Stimulated activated CD8-positive, alpha-beta memory T cell treated with anti-CD3 and anti-CD28 coated beads, Interleukin-15, amount 100 ng/mL, for 48 hours (primary cell): Measurements from ENCODE around the gene SCYL2.
"Not testable (repeated sequence)": the region's sequence is repeated elsewhere in the genome, so short reads cannot be mapped to it uniquely, and the experiment has no call there.

ENCODE experiments used
- DNase-seq, 2 donors: peaks; one replicate each; pipeline ENCODE4 v3.0.0-alpha.2; 2020; ENCODE audit warnings: low read depth in 2 of 2

Gene SCYL2

GRCh38 chr12:100329800-100330199, 62.8 kb downstream of the SCYL2 start:
- no peak for DNase-seq

DNA sequence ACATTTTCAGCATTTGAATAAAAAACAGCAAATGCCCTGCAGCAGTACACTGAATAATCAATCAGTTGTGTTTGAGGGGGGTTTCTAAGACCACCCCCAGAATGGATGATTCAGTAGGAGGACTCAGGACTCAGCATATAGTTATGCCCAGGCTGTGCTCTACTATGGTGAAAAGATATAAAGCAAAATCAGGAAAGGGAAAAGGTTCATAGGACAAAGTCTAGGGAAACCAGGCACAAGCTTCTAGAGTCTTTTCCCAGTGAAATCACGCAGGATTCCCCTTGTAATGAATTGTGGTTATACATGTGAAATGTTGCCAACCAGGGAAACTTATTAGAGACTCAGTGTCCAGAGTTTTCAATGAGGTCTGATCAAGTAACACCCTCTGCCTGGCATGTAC, 64.9 kb downstream of the SCYL2 start:
- no peak for DNase-seq

GRCh38 chr12:100332852-100333251, 65.9 kb downstream of the SCYL2 start:
- no peak for DNase-seq

DNA sequence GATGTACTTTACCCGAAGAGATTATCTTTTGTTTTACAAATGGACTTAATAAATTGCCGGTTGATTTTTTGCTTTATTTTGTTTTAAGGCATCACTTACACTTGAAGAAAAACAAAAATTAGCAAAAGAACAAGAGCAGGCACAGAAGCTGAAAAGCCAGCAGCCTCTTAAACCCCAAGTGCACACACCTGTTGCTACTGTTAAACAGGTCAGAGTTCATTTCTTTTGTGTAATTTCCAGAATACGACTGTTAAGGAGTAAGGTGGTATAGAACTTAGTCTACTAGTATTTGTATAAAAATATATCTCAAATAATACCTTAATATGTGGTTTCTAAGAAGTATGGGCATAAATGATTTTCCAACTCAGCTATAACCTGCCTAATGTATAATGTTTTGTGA, 70.3 kb downstream of the SCYL2 start:
- DNase-seq: no peak

DNA sequence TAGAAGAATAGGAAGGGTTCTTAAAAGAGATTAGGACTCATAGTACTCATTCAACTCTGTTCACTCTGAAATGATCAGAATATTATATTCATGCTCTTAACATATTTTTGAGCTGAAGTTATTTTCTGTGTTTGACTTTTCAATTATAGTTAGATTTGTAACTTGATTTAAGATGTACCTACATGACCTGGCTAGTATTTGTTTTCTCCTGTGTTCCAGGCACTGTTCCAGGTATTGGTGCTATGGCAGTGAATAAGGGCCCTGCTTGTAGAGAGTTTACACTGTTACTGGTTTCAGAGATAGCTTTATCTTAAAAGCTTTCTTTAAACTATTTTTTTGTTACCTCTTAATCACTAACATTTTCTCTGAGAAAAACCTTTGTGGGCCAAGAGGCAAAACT, 70.8 kb downstream of the SCYL2 start:
- no peak for DNase-seq

DNA sequence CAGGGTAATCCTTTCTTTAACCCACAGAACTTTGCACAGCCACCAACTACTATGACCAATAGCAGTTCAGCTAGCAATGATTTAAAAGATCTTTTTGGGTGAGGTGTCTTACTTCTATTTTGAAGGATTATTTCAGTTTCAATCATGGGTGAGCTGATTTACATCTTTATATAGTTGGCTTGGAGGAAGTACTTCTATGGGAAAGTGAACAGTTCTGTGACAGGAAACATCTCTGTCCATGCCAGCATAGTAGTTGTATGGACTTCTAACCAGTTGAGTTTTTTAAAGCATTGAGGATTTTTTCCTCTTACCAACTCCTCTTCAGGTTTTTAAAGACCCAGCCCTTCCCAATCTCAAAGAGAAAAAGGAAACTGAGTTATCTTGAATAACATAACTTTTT, 72.1 kb downstream of the SCYL2 start:
- no peak for DNase-seq

GRCh38 chr12:100342897-100343296, 75.9 kb downstream of the SCYL2 start:
- not testable (repeated sequence) for DNase-seq

GRCh38 chr12:100344351-100344750, 77.4 kb downstream of the SCYL2 start:
- DNase-seq: not testable (repeated sequence)

DNA sequence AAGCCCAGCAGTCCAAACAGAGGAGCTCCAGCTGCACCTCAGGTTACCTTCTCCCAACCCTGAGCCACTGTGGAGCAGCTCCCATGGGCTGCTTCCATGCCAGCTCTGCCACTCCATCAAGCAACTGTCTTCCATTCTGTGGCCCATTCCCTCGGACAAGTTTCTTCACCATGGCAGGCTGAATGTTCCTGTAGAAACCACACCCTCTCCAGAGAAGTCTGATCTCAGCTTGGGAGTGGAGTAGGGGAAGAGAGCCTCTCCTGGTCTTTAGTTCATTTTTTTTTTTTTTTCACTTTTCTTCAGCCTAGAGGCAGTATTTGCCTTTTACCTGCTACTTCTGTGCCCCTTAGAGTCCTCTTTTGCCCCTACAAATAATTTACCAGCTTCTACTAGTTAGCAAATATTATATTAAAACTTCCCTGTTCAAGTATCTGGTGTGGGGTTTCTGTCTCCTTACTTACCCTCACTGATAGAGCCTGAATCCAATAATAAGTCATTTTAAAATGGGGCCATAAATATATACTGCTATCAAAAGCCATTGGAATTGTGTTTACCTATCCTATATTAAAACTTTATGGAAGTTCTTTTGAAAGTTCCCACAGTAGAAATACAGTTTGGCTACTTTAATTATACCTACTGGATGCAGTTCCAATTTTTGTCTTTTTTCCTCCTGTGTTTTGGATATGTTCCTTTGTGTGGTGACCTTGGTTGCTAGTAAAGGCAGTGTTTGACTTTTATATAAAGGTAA, 78.2 kb downstream of the SCYL2 start:
- no peak for DNase-seq

DNA sequence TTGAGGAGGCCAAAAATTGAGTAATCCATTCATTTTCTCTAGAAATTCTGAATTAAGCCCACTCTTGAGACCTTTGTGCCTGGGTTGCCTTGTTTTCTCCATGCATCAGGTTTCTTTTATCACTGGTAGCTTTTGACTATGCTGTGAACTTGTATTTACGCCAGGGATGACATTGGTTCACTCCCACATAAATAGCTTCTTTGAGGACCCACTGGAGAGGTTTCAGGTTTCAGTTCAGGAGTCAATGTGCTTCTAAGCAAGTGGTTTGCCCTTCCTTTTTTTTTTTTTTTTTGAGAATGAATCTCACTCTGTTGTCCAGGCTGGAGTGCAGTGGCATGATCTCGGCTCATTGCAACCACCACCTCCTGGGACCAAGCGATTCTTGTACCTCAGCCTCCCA, 79.7 kb downstream of the SCYL2 start:
- no peak for DNase-seq

GRCh38 chr12:100348657-100349454, 81.9 kb downstream of the SCYL2 start:
- DNase-seq: no peak

DNA sequence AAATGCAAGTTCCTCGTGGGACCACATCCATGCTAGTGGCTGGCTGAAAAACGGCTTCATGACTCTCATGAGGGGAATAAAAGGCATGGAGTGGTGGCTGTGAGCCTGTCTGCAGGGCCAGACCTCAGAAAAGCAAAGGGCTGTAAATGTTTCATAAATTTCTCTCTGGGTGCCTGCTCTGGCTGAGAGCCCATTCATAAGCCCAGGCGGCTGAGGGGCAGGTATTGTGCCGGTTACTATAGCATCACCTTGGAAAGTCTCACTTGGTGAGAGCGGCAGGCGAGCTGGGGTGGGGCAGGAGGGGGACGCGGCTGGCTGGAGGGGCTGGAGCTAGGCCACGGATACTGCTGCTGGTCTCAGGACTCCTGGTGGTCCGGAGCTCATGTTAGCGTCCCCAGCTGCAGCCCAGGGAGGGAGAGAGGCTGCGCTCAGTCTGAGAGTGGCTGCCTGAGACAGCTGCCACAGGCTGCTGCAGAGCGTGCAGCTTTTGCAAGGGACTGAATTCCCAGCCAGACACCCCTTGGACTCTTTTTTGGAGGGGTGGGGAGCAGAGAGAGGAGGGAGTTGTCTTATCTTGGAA, 89.8 kb downstream of the SCYL2 start, which contains the start of gene SLC17A8:
TSS of gene SLC17A8 (plus strand) at position 431 of the 580 bp plus-strand sequence. CDS start 318 bp downstream, outside the sequence.
- no peak for DNase-seq

GRCh38 chr12:100359248-100359647, 92.3 kb downstream of the SCYL2 start:
- DNase-seq: no peak

GRCh38 chr12:100359822-100360221, 92.8 kb downstream of the SCYL2 start:
- DNase-seq: no peak

GRCh38 chr12:100360450-100360849, 93.5 kb downstream of the SCYL2 start:
- no peak for DNase-seq

- no peak for DNase-seq
These were observed 97.3 kb downstream of the SCYL2 start for GRCh38 chr12:100364324-100364723.

- DNase-seq: no peak
These were observed 98.4 kb downstream of the SCYL2 start for GRCh38 chr12:100365411-100365810.

DNA sequence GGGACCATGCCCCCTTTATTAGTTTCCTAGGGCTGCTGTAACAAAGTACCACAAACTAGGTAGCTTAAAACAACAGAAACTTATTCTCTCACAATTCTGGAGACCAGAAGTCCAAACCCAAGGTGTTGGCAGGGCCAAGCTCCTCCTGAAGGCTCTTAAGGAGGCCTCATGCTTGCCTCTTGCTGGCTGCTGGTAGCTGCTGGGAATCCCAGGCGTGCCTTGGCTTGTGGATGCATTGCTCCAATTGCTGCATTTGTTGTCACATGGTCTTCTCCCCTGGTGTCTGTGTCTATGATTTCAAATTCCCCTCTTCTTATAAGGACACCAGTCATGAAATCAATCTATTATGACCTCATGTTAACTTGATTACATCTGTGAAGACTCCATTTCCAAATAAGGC, 101.1 kb downstream of the SCYL2 start:
- DNase-seq: no peak

- no peak for DNase-seq
These were observed 104.2 kb downstream of the SCYL2 start for GRCh38 chr12:100371146-100371545.

- DNase-seq: no peak
These were observed 106.1 kb downstream of the SCYL2 start for GRCh38 chr12:100372853-100373640.

- no peak for DNase-seq
These were observed 108.2 kb downstream of the SCYL2 start for GRCh38 chr12:100375038-100375735.
